AG08396 (cell line): ENCODE measurements around the gene CYP3A5.
"Not testable (repeated sequence)": the region's sequence is repeated elsewhere in the genome, so short reads cannot be mapped to it uniquely, and the experiment has no call there.

Experiments
- DNase-seq: peaks from one replicate; pipeline ENCODE4 v3.0.0; 2012; ENCODE audit warnings: low spot score, mixed read lengths

The CYP3A5 gene

DNA sequence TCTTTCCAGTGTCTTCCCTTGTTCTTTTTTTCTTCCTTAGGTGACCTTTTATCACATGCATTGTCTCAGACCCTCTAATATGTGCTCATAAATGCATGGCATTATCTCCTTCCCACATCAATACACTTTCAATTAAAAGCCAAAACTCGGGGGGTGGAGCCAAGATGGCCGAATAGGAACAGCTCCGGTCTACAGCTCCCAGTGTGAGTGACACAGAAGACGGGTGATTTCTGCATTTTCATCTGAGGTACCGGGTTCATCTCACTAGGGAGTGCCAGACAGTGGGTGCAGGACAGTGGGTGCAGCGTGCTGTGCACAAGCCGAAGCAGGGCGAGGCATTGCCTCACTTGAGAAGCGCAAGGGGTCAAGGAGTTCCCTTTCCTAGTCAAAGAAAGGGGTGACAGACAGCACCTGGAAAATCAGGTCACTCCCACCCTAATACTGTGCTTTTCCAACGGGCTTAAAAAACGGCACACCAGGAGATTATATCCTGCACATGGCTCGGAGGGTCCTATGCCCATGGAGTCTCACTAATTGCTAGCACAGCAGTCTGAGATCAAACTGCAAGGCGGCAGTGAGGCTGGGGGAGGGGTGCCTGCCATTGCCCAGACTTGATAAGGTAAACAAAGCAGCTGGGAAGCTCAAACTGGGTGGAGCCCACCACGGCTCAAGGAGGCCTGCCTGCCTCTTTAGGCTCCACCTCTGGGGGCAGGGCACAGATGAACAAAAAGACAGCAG is 6.2 kb upstream of the CYP3A5 start:
- DNase-seq, result not testable (repeated sequence)

DNA sequence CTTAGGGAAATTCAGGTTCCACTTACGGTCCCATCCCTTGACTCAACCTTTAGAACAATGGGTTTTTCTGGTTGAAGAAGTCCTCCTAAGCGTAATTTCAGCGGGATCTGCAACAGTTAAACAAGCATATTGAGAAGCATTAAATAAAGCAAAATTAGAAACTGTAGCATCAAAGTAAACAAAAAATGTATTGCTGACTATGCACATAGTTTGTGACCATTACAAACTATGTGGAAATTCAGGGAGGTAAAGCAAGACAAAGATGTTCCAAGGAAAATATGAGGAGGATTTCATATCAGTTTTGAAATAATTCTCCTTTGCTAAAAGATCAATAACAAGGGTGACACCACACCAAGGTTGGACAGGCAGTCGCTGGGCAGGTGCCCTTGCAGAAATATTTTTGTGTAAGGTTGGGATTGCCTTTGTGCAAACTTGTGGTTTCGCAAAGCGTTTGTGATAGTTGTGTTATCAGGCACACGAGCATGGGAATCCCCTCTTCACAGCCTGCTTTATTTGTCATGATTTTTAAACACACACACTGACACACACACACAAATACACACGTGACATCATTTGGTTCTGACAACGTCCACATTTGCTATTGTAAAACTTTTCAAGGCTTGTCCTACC is 5.4 kb upstream of the CYP3A5 start:
- no peak for DNase-seq

DNA sequence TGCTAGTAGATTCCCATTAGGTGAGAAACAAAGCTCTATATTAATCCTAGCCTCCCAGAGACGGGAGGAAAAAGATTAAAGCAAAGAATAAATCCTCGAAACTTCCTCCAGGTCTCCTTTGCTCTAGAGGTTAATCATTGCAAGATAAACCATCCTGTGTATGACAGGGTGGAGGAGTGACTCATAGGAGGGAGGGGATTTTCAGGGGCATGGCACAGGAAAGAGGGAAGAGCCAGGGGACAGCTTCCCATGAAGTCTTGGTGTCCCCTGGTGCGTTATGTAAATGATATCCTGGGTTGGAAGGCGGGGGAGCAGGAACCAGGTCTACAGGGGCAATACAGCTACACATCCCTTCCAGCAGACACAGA is 780 bp downstream of the CYP3A5 start:
- peak; percentile 52 for DNase-seq

DNA sequence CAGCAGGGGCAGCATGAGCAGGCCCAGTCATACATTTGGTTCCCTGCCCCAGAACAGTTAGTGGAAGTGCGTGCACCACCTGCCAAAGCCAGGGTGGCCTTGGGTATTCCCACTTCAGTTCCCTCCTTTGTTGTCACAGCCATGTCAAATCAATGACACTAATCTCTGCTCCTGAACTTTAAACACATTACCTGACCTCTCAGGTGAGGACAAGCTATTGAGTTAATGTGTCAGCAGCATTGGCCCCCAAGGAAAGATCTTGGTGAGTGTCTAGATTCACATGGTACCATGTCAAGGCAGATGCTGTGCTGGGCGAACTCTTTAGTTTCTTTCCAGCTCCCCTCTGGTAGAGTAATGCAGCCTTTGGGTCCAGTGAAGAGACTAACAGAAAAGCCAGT is 2.1 kb downstream of the CYP3A5 start:
- no peak for DNase-seq

DNA sequence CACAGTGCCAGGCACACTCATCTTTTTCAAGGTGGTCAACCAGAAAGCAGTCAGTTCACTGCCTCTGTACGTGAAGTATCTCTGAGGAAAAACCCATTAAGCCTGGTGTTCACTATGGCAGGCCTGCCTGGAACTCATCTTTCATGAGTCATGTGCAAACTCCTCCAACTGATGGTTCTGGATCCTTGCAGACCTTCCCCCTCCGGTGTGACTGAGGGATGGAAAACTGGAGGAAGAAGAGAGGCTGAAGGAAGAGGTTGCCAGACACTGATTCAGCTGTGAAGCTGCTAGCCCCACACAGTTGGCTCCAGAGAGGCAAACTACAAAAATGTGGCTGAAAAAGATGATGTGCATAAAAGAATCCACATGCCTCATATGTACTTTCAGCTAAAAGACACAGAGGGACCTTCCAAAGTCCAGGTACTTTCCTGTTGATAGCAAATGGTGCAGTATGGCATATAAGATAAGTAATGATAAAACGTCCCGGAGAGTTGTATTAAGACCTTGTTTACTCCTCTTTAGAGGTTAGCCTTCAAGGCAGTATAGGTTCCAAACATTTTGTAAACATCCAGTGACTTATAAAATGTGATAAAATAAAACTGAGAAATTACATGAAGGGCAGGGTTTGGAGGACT is 2.7 kb downstream of the CYP3A5 start:
- DNase-seq, result no peak

DNA sequence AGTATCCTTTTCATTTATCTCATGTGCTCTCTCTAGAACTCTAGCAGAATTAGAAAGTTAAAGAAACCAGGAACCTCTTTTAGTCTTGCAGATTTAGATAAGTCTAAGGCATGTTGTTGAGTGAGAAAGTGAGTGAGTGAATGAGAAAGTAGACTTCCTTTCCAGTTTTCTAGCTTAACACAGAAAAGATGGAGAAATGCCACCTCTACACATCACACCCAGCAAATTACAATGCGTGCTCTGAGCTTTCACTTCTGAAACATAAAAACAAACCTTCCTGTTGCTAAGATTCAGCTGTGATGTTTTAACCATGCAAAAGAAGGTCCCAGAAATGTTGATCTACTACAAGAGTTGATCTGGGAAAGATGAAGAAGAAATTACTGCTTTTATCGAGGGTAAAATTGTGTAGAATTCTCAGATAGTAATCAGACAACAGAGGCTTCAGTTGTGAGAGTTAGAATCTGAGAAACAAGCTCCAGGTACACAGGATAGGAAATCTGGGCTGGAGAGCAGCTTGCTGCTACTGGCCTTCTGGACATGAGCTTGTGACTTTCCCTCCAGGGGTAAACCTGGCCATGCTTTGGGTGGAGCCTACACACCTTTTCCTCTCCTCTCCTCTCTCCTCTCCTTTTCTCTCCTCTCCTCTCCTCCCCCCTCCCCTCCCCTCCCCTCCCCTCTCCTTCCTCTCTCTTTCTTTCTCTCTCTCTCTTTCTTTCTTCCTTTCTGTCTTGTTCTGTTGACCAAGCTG is 4.6 kb downstream of the CYP3A5 start:
- DNase-seq, result no peak

DNA sequence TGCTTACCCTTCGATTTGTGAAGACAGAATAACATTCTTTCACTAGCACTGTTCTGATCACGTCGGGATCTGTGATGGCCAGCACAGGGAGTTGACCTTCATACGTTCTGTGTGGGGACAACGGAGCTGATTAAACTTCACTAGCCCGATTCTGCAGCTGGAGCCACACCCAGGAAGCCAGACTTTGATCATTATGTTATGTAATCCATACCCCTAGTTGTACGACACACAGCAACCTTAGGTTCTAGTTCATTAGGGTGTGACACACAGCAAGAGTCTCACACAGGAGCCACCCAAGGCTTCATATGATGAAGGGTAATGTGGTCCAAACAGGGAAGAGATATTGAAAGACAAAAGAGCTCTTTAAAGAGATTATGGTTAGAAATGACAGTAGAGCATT is 7.2 kb downstream of the CYP3A5 start:
- no peak for DNase-seq

DNA sequence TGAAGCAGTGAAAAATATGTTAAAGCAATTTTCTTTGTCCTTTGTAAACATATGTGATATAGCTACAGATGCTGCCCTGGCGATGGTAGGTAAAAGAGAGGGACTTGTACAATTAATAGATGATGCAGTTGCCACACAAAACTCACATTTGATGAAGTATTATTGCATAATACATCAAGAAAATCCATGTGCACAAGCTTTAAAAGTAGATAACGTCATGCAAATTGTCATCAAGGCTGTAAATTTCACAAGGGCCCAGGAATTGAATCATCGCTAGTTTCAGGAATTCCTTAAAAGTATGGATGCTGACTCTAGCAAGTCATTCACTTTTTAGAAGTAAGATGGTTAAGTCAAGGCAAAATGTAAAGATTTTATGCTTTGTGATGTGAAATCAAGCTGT is 10.0 kb downstream of the CYP3A5 start:
- DNase-seq, result no peak

DNA sequence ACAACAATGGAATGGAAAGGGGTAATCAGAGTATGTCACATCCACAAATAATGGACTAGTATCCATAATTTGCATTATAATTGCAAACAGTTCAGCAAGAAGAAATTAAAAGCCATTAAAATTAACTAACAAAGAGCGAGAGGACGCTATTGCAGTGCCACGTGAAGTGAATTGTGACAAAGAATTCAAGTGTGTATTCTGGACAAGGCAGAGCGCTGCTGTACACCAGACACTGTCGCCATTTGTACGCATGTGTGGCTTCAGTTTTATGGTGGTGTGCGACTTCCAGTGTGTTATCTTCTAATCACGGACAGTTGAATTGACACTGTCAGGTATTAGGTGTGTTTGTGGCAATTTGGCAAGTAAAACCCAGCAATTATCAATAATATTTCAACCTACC is 11.3 kb downstream of the CYP3A5 start:
- no peak for DNase-seq

DNA sequence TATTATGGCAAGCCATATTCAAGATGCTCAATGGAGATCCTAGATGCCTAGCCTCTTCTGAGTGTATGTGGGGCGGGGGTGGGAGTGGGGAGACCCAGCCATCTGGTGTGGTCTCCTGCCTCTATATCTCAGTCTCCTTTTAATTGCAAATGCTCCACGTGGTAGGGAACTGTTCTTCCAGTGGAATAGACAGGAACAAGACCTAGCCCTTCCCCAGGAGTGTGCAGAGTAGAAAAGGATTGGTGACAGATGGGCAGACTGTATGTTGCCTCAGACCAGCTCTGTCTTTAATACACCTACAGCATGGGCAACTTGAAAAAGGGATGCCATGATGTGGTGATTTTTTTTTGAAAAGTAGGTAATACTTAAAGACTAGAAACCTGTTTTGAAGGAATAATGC is 12.6 kb downstream of the CYP3A5 start:
- no peak for DNase-seq

DNA sequence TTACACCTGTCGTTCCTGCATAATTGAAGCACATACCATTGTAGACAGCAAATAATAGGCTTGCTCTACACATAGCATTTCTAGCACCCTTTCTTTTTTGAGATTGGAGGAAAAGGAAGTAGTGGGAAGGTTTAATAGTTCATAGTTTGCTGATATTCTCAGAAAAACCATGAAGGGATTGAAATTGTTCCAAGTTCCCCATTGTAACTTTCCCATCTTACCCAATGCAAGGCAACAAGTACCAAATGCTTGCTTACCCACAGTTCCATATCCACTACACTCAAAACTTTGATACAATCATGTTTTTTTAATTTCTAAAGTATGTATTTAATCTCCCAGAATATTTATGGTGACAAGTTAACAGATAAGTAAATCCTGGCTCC is 13.8 kb downstream of the CYP3A5 start:
- DNase-seq, result no peak

DNA sequence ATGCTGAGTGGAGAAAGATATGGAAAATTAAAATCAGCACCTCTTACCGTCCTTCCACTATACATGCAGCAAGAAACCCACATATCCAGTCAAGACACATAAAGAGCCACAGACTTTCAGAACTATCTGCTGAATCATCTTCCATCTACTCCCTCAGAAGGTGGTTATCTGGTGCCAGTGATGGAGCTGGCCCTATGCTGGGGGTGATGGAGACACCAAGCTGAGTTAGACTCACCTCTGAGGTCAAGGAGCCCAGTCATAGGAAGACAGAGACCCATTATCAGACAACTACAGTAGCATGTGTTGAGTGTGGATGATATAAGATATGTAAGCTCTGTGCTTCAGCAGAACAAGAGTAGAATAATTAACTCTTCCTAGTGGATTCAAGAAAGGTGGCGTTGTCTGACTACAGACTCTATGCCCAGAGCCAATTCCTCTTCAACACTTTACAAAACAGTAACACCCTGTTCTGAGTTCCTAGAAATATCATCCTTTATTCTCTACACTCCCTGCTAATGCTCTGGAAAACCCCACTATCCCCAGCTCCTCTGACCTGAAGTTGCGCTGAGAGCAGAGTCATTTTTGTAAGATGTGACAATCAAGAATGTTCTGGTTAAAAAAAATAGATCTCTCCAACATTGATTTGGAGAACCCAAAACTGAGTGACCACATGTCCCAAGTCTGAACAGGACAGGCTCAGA is 14.3 kb downstream of the CYP3A5 start:
- no peak for DNase-seq

DNA sequence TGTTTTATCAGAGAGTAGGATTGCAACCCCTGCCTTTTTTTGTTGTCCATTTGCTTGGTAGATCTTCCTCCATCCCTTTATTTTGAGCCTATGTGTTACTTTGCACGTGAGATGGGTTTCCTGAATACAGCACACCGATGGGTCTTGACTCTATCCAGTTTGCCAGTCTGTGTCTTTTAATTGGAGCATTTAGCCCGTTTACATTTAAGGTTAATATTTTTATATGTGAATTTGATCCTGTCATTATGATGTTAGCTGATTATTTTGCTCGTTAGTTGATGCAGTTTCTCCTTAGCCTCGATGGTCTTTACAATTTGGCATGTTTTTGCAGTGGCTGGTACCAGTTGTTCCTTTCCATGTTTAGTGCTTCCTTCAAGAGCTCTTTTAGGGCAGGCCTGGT is 21.9 kb downstream of the CYP3A5 start:
- not testable (repeated sequence) for DNase-seq

DNA sequence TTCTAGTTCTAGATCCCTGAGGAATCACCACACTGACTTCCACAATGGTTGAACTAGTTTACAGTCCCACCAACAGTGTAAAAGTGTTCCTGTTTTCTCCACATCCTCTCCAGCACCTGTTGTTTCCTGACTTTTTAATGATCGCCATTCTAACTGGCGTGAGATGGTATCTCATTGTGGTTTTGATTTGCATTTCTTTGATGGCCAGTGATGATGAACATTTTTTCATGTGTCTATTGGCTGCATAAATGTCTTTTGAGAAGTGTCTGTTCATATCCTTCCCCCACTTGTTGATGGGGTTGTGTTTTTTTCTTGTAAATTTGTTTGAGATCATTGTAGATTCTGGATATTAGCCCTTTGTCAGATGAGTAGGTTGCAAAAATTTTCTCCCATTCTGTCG is 25.2 kb downstream of the CYP3A5 start:
- not testable (repeated sequence) for DNase-seq

DNA sequence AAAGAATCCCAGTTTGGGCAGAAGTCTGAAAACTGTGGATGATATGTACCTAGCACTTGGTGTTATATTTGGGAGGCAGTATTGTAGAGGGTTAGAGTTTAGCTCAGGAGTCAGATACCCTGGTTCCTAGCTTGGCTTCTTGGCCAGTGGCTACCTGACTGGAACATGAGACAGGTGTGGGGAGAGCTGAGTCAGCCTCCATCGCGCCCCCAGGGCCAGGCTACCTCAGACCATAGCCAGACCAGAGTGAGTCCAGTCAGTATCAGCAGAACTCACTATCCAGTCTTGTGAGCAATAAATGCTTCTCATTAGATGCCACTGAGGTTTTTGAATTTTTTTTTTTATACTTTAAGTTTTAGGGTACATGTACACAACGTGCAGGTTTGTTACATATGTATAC is 26.0 kb downstream of the CYP3A5 start:
- no peak for DNase-seq

DNA sequence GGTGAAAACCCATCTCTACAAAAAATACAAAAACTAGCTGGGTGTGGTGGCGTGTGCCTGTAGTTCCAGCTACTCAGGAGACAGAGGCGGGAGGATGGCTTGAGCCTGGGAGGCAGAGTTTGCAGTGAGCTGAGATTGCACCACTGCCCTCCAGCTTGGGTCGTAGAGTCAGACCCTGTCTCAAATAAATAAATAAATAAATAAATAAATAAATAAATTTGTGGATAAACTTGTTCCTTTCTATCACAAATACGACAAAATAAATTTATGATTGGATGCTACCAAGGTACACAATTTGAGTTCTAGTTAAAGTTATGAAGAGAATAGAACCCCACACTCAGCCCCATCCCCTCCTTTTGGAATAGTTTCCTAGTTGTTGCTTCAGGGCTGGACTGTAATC is 26.5 kb downstream of the CYP3A5 start:
- not testable (repeated sequence) for DNase-seq

DNA sequence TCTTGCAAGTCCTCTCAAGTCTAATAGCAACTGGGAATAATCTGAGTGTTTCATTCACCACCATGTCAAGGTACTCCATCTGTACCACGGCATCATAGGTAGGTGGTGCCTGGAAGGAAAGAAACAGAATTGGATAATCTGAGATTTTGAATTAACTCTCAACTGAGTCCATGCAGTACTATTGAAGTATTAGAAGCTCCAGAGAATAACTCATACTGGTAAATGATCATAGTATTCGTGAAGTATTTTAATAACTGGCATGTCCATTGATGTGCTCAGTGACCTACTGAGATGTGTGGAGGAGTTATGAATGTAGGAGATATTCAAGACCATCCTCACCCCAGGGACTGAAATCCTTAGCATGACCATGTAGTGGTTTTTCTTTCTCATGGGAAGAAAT is 27.1 kb downstream of the CYP3A5 start:
- DNase-seq, result no peak

DNA sequence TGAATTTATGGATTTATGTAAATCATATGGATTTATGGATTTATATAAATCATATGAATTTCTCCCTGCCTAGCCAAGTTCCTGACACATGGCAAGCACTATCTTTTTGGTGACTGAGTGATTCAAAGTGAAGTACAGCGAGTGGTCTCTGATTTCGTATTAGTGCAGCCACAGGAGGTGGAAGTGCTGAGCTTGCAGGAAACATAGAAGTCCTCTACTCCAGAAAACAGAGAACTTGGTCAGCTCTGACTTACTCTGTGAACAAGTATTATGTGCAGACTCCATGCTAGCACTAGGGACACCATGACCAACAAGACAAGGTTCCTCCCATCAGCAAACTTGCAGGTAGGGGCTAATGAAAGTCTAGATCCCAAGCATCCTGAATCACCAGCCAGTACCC is 28.5 kb downstream of the CYP3A5 start:
- DNase-seq, result no peak

DNA sequence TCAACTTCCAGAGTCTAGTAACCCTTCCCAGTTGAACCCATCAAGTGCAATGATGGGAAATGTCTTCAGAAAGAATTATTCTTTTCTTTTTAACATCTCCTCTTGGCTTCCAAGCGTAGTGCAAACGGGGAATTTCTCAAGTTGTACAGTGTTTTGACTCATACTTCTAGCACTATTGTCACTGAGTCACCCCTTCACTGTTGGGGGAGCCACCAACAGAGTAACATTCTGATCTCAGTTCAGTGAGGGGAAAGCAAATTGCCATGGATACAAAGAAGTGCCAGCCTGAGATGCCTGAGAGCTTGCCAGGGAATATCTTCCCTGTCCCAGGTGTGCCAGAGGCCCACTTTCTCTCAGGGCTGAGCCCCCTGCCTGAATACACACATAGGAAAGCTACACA is 31.0 kb downstream of the CYP3A5 start:
- DNase-seq, result no peak

DNA sequence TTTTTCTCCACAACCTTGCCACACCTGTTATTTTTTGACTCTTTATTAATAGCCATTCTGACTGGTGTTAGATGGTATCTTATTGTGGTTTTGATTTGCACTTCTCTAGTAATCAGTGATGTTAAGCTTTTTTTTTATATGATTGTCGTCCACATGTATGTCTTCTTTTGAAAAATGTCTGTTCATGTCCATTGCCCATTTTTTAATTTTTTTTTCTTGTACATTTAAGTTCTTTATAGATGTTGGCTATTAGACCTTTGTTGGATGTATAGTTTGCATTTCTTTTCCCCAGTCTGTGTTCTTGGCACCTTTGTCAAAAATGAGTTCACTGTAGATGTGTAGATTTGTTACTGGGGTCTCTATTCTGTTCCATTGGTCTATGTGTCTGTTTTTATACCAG is 34.2 kb downstream of the CYP3A5 start:
- no peak for DNase-seq

DNA sequence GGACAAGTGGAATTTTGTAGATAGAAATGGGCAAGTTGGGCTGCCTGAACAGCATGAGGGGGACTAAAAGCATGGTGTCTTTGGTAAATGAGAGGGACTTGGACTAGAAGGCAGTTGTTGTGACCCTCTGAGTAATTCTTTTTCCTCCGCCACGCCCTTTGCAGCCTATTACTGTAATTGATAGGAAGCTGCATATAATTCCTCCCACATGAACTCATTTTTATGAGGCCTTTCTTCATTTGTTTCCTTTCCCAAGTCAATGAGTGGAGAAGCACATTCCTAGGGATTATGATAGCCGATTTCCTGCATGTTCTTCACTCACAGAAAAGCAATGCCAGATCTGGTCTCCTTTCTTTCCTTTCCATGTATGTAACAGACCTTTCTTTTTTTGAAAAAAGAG is 35.4 kb downstream of the CYP3A5 start:
- DNase-seq, result no peak

DNA sequence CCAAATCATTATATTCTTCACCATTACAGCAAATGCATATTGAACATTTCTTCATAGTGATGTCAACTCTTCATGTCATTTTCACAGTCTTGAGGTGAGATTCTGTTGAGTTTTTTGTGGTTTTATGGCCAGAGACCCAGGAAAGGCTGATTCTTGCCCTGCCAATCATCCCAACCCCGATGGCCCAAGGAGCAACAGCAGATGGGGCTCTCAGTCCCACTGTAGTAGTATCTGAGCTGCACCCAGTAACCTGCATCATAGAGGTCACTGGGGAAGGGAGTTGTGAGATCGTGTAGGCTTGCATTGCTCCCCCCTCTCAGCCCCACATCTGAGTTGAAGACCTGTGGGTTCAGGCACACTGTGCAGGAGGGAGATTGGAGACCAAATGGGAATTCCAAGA is 36.3 kb downstream of the CYP3A5 start:
- DNase-seq, result no peak
